GM12878 (cell line): Measurements from ENCODE around the gene NDUFA13. TPM values are rescaled to one million over a fixed set of nuclear protein-coding genes. Genes with fewer than 3 reads are reported as not detected.

Source experiments
- ATAC-seq: fragments of 200-7000 bp; cut with Tn5 transposase; 3 replicates; pipeline ENCODE4 v1.9.1; 2020; ENCODE audit warnings: mild to moderate bottlenecking, moderate library complexity
- BruUV-seq: library from RNA; stranded (reverse); fragments of 400-500 nt; replicated peaks from 2 replicates; lab custom pipeline; 2021; lab: Mats Ljungman, UMichigan
- CTCF ChIA-PET: fragments of 300-600 bp; sonication (Branson Sonifier 250); formaldehyde crosslinking; extraction: SDS; loops from one replicate; lab custom pipeline; 2021; ENCODE audit warnings: inconsistent platforms; lab: Yijun Ruan, JAX
- POLR2A ChIA-PET: fragments of 350-600 bp; formaldehyde crosslinking; extraction: SDS; loops from one replicate; lab custom pipeline; 2021; ENCODE audit warnings: inconsistent platforms; lab: Charles Lee
- RAD21 ChIA-PET: fragments of 300-600 bp; sonication (Branson Sonifier 250); formaldehyde crosslinking; loops from one replicate; lab custom pipeline; 2023; ENCODE audit warnings: antibody characterized with exemption; ENCODE audit not compliant: unreplicated experiment; lab: Charles Lee
- SMC1A ChIA-PET: fragments of 300-600 bp; sonication (Branson Sonifier 250); formaldehyde crosslinking; loops from one replicate; lab custom pipeline; 2023; ENCODE audit not compliant: unreplicated experiment, uncharacterized antibody; lab: Charles Lee
- DNase-seq: peaks from one replicate; pipeline ENCODE4 v3.0.0-alpha.2; 2011; ENCODE audit warnings: low read depth, low spot score
- FAIRE-seq: peaks from 3 replicates; lab custom pipeline; 2011; peaks lifted over from hg19 to GRCh38; lab: Jason Lieb, UNC
- H2AFZ ChIP-seq: 2 replicates; pipeline ENCODE4 v1.6.0; 2011; ENCODE audit warnings: low read depth, low read length, control low read depth; ENCODE audit not compliant: control insufficient read depth
- H3K27ac ChIP-seq: 2 replicates; pipeline ENCODE4 v1.5.1; 2011; ENCODE audit warnings: control low read depth; ENCODE audit not compliant: control insufficient read depth, insufficient read depth
- H3K27me3 ChIP-seq, 2 experiments: replicated peaks in 1 of 2; 2 replicates each; pipeline versions ENCODE4 v1.6.0 to v1.6.1; 2011; ENCODE audit warnings: low read length in 1 of 2; ENCODE audit not compliant: control insufficient read depth in 2 of 2, insufficient read depth in 2 of 2
- H3K36me3 ChIP-seq, 2 experiments: 2 replicates each; pipeline ENCODE4 v1.5.1; 2011; ENCODE audit warnings: low read length in 1 of 2; ENCODE audit not compliant: control insufficient read depth in 2 of 2, insufficient read depth in 2 of 2
- H3K4me1 ChIP-seq: 2 replicates; pipeline ENCODE4 v1.6.1; 2011; ENCODE audit warnings: mild to moderate bottlenecking, low read length, moderate library complexity, mixed read lengths; ENCODE audit not compliant: control insufficient read depth, insufficient read depth
- H3K4me2 ChIP-seq: 2 replicates; pipeline ENCODE4 v1.6.0; 2011; ENCODE audit warnings: control low read depth; ENCODE audit not compliant: control insufficient read depth, insufficient read depth
- H3K4me3 ChIP-seq: fragments of 200-600 bp; sonication (generic); 2 replicates; pipeline ENCODE4 v1.5.1; 2016
- H3K79me2 ChIP-seq: 2 replicates; pipeline ENCODE4 v1.6.0; 2011; ENCODE audit warnings: low read length; ENCODE audit not compliant: control insufficient read depth, insufficient read depth
- H3K9ac ChIP-seq: 2 replicates; pipeline ENCODE4 v1.8.0; 2011; ENCODE audit warnings: low read length, control low read depth, mixed read lengths; ENCODE audit not compliant: control insufficient read depth, insufficient read depth
- H3K9me3 ChIP-seq: replicated peaks from 3 replicates; pipeline ENCODE4 v1.5.1; 2011; ENCODE audit warnings: mild to moderate bottlenecking, low read length; ENCODE audit not compliant: control insufficient read depth, insufficient read depth
- H4K20me1 ChIP-seq: 2 replicates; pipeline ENCODE4 v1.6.0; 2011; ENCODE audit not compliant: control insufficient read depth, insufficient read depth
- CEBPB ChIP-seq, 2 experiments: fragments of 150-350 bp in 1 of 2; IDR thresholded peaks; 2 replicates each; pipeline ENCODE4 v1.6.1; 2012 to 2014; ENCODE audit warnings: low read depth in 2 of 2, low read length in 2 of 2, borderline replicate concordance in 1 of 2, inconsistent platforms in 1 of 2
- HDAC6 ChIP-seq: fragments of 200-600 bp; sonication (generic); IDR thresholded peaks from one replicate; pipeline ENCODE4 v1.8.0; 2017; ENCODE audit warnings: antibody characterized with exemption; ENCODE audit not compliant: unreplicated experiment
- HDGF ChIP-seq: fragments of 450-650 bp; IDR thresholded peaks from 2 replicates; pipeline ENCODE4 v1.6.1; 2016; ENCODE audit warnings: antibody characterized with exemption
- MEF2B ChIP-seq: fragments of 450-650 bp; IDR thresholded peaks from 2 replicates; pipeline ENCODE4 v1.6.1; 2018; ENCODE audit warnings: mild to moderate bottlenecking, moderate library complexity; ENCODE audit not compliant: partially characterized antibody, poor library complexity, severe bottlenecking
- NR2F1 ChIP-seq: fragments of 450-650 bp; conservative IDR thresholded peaks from 2 replicates; pipeline ENCODE4 v1.6.1; 2017; ENCODE audit warnings: mild to moderate bottlenecking
- RELA ChIP-seq: fragments of 450-650 bp; IDR thresholded peaks from 2 replicates; pipeline ENCODE4 v1.8.0; 2014; ENCODE audit warnings: borderline replicate concordance; ENCODE audit not compliant: partially characterized antibody
- SMC3 ChIP-seq: IDR thresholded peaks from 2 replicates; pipeline ENCODE4 v1.6.1; 2011; ENCODE audit warnings: low read length, improper control_type of control experiment, borderline replicate concordance
- SP1 ChIP-seq: IDR thresholded peaks from one replicate; pipeline ENCODE4 v1.6.1; 2011; ENCODE audit warnings: low read depth, low read length
- USF2 ChIP-seq: IDR thresholded peaks from 2 replicates; pipeline ENCODE4 v1.6.1; 2011; ENCODE audit warnings: low read depth, low read length, improper control_type of control experiment, borderline replicate concordance
- YBX1 ChIP-seq: fragments of 450-650 bp; IDR thresholded peaks from 2 replicates; pipeline ENCODE4 v1.6.1; 2016; ENCODE audit warnings: antibody characterized with exemption
- ZBED1 ChIP-seq: IDR thresholded peaks from 2 replicates; pipeline ENCODE4 v1.6.1; 2016; ENCODE audit warnings: borderline replicate concordance
- ZBTB40 ChIP-seq: fragments of 450-650 bp; IDR thresholded peaks from 2 replicates; pipeline ENCODE4 v1.6.1; 2016; ENCODE audit warnings: mild to moderate bottlenecking, moderate library complexity, borderline replicate concordance
- ZNF24 ChIP-seq: fragments of 450-650 bp; IDR thresholded peaks from 2 replicates; pipeline ENCODE4 v1.6.1; 2017; ENCODE audit warnings: antibody characterized with exemption, mild to moderate bottlenecking
- WGBS: methylation state at CpG from one replicate; pipeline ENCODE4 v1.1.6; 2016; ENCODE audit warnings: low lambda C conversion rate; ENCODE audit not compliant: insufficient replicate concordance, insufficient coverage; ENCODE audit errors: missing lambda C conversion rate; 5-methylcytosine and 5-hydroxymethylcytosine counted together
- in situ Hi-C: fragments of 300-500 bp; cut with MboI; formaldehyde crosslinking; loops from 9 replicates; pipeline ENCODE4 v1.14.3; 2018; ENCODE audit warnings: mixed read lengths
- intact Hi-C: fragments of 100-400 bp; cut with micrococcal nuclease; formaldehyde crosslinking; loops from one replicate; pipeline ENCODE4 v1.14.2; 2022; ENCODE audit not compliant: unreplicated experiment
- polyA plus RNA-seq, 11 experiments: library from polyadenylated mRNA; depleted of rRNA in 4 of 11; unstranded in 6 of 11; stranded (reverse) in 5 of 11; fragments of >200 nt; fragmentation: Nextera tagmentation in 4 of 11; fragmentation: Illumina TruSeq in 1 of 11; extraction: Ambion mirVana in 4 of 11; extraction: Trizol in 1 of 11; gene quantifications; 1 replicate in 1 of 11; 2 replicates in 10 of 11; pipeline versions ENCODE4 v1.2.1 to v1.2.3, GENCODE V29; 2011 to 2016; ENCODE audit warnings: inconsistent platforms in 2 of 11, missing spikeins in 2 of 11, low read depth in 1 of 11
- total RNA-seq, 4 experiments: library from RNA; depleted of rRNA in 3 of 4; stranded (reverse); fragments of >200 nt in 3 of 4; fragmentation: Illumina TruSeq in 1 of 4; extraction: Trizol in 1 of 4; gene quantifications; 2 replicates each; pipeline versions ENCODE4 v1.2.1 to v1.2.3, GENCODE V29; 2013 to 2021
- TF ChIP-seq, protein P1 (sequence below): fragments of 450-650 bp; IDR thresholded peaks from 2 replicates; pipeline ENCODE4 v1.6.1; 2017; ENCODE audit warnings: mild to moderate bottlenecking, low read depth, inconsistent platforms; ENCODE audit not compliant: poor library complexity, severe bottlenecking
- TF ChIP-seq, protein P2 (sequence below): fragments of 450-650 bp; IDR thresholded peaks from 2 replicates; pipeline ENCODE4 v1.6.1; 2014; ENCODE audit warnings: mild to moderate bottlenecking

NDUFA13 gene
- total and polyA plus RNA-seq, 10 of the 15 experiments (the other 5 are each of a cell fraction or from before 2014, with no cell fraction given): 224 to 586 (median 456) TPM

DNA sequence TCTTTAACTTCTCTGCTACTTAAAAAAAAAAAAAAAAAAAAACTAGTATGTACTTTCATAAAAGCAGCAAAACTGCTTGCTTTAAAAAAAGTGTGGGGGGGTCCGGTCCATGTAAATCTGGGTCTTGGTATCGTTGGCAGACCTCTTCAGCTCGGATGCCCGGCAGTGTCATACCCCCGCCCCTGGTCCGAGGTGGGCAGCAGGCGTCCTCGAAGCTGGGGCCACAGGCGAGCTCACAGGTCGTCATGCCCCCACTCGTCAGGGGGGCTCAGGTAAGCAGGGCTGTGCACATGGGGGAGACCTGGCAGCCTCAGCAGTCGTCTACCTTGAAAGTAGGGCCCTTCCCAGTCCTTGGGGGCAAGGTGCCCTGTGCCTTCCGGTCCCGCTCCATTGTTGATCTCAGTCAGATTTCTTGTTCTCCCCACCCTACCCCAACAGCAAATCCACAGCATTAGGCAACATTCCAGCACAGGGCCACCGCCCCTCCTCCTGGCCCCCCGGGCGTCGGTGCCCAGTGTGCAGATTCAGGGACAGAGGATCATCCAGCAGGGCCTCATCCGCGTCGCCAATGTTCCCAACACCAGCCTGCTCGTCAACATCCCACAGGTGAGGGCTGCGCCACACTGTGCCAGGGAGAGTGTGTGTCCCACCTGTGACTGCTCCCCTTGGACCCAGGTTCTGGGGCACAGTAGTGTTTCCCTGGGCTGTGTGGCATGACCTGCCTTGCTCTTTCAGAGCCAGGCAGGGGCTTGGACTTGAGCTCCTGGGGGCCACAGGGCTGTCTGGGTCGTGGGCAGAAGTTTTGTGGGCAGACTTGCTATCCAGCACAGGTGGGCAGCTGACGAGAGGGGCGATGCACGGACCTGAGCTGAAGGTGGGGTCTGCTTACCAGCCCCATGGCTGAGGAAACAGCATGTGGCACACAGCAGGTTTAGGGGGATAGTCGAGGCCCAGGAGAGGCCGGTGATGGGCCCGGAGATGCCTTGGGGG, 20.1 kb upstream of the NDUFA13 start:
- RAD21 ChIA-PET: no interaction called here
- Histone ChIP-seq H4K20me1 (no peaks in the 10 kb centered on the region), H3K27me3 (no peaks in the 10 kb centered on the region), H2AFZ (no peak overlapping the region), H3K4me2 (no peak overlapping the region), H3K36me3 (peaks cover 40 to 64% of the 10 kb centered on the region in 2 experiments; a peak in 3 of 4 replicates), H3K79me2 (peaks cover 2% of the 10 kb centered on the region), H3K4me3 (no peak overlapping the region), H3K27ac (no peak overlapping the region), H3K9me3 (no peaks in the 10 kb centered on the region), H3K4me1 (no peaks in the 10 kb centered on the region), H3K9ac (no peak overlapping the region)
- SMC1A ChIA-PET: no interaction called here
- in situ Hi-C loops (loop anchor here (10.0 kb wide), 1 partner anchor 351 kb away; no protein-coding TSS in a partner anchor), intact Hi-C loops (no loop called here)
- DNase-seq (no peak), ATAC-seq (no peak), FAIRE-seq (no peak)
- CTCF ChIA-PET: interaction anchor here (0.7 kb wide), 1 partner anchor 65 kb away, joined by 3 read pairs; no protein-coding TSS in a partner anchor
- POLR2A ChIA-PET: no interaction called here
- no TSS peak for BruUV-seq
- WGBS: 92% methylated on average over 30 of the region's 30 CpGs
- TF ChIP-seq, protein P1, sequence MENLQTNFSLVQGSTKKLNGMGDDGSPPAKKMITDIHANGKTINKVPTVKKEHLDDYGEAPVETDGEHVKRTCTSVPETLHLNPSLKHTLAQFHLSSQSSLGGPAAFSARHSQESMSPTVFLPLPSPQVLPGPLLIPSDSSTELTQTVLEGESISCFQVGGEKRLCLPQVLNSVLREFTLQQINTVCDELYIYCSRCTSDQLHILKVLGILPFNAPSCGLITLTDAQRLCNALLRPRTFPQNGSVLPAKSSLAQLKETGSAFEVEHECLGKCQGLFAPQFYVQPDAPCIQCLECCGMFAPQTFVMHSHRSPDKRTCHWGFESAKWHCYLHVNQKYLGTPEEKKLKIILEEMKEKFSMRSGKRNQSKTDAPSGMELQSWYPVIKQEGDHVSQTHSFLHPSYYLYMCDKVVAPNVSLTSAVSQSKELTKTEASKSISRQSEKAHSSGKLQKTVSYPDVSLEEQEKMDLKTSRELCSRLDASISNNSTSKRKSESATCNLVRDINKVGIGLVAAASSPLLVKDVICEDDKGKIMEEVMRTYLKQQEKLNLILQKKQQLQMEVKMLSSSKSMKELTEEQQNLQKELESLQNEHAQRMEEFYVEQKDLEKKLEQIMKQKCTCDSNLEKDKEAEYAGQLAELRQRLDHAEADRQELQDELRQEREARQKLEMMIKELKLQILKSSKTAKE: no peak
- no peak for TF ChIP-seq USF2
- no peak for TF ChIP-seq NR2F1
- no peak for TF ChIP-seq ZBED1
- TF ChIP-seq SP1: no peak
- TF ChIP-seq RELA: no peak
- TF ChIP-seq, protein P2, sequence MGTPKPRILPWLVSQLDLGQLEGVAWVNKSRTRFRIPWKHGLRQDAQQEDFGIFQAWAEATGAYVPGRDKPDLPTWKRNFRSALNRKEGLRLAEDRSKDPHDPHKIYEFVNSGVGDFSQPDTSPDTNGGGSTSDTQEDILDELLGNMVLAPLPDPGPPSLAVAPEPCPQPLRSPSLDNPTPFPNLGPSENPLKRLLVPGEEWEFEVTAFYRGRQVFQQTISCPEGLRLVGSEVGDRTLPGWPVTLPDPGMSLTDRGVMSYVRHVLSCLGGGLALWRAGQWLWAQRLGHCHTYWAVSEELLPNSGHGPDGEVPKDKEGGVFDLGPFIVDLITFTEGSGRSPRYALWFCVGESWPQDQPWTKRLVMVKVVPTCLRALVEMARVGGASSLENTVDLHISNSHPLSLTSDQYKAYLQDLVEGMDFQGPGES: no peak
- TF ChIP-seq MEF2B: no peak
- TF ChIP-seq ZBTB40: no peak
- TF ChIP-seq SMC3: no peak
- TF ChIP-seq HDAC6: no peak
- no peak for TF ChIP-seq HDGF
- TF ChIP-seq ZNF24: no peak
- no peak for TF ChIP-seq CEBPB (IDR thresholded peaks at IDR 0.05; ENCODE audit: borderline replicate concordance in 1 of 2, low read depth in 2 of 2, low read length in 2 of 2)
- no peak for TF ChIP-seq YBX1
